ENCODE results near the gene ZIM2. TPM values are rescaled to one million over a fixed set of nuclear protein-coding genes. Genes with fewer than 3 reads are reported as not detected.

ZIM2 gene
- total RNA-seq, 1 donor from 2014 or later, result 0.19 TPM

- TF ChIP-seq CTCF (IDR thresholded peaks at IDR 0.05; ENCODE audit: borderline replicate concordance), result no peak
- no peak overlapping the region for H3K27ac ChIP-seq (replicated peaks)
- no peaks in the 10 kb centered on the region for H3K9me3 ChIP-seq (replicated peaks)
- intact Hi-C loops (cut with micrococcal nuclease), result no loop called here
- H3K4me3 ChIP-seq, result no peak overlapping the region
- H3K4me1 ChIP-seq, result no peaks in the 10 kb centered on the region
- DNase-seq, result no peak
- H3K27me3 ChIP-seq (ENCODE audit: low read depth), result no peaks in the 10 kb centered on the region
- peaks cover 26% of the 10 kb centered on the region for H3K36me3 ChIP-seq
Measured at GRCh38 chr19:56814656-56815055, 25.9 kb downstream of the ZIM2 start.

- no peaks in the 10 kb centered on the region for H3K4me1 ChIP-seq
- H3K4me3 ChIP-seq, result no peak overlapping the region
- H3K36me3 ChIP-seq, result peaks cover 26% of the 10 kb centered on the region
- H3K9me3 ChIP-seq (replicated peaks), result no peaks in the 10 kb centered on the region
- DNase-seq, result no peak
- H3K27ac ChIP-seq (replicated peaks), result no peak overlapping the region
- no peak for TF ChIP-seq CTCF (IDR thresholded peaks at IDR 0.05; ENCODE audit: borderline replicate concordance)
- H3K27me3 ChIP-seq (ENCODE audit: low read depth), result no peaks in the 10 kb centered on the region
- intact Hi-C loops (cut with micrococcal nuclease), result no loop called here
Measured at GRCh38 chr19:56813531-56813930, 27.0 kb downstream of the ZIM2 start.

- DNase-seq, result no peak
- Histone ChIP-seq H3K27me3 (ENCODE audit: low read depth) (no peaks in the 10 kb centered on the region), H3K27ac (replicated peaks) (no peak overlapping the region), H3K9me3 (replicated peaks) (peaks cover 4% of the 10 kb centered on the region), H3K36me3 (peaks cover 6% of the 10 kb centered on the region), H3K4me1 (no peaks in the 10 kb centered on the region), H3K4me3 (no peak overlapping the region)
- intact Hi-C loops (cut with micrococcal nuclease), result no loop called here
- no peak for TF ChIP-seq CTCF (IDR thresholded peaks at IDR 0.05; ENCODE audit: borderline replicate concordance)
Measured at GRCh38 chr19:56811480-56811879, 29.0 kb downstream of the ZIM2 start.

- intact Hi-C loops (cut with micrococcal nuclease), result no loop called here
- no peak for DNase-seq
- Histone ChIP-seq H3K27ac (replicated peaks) (no peak overlapping the region), H3K36me3 (peaks cover 4% of the 10 kb centered on the region), H3K9me3 (replicated peaks) (peaks cover 11% of the 10 kb centered on the region), H3K27me3 (ENCODE audit: low read depth) (no peaks in the 10 kb centered on the region), H3K4me3 (no peak overlapping the region), H3K4me1 (no peaks in the 10 kb centered on the region)
- TF ChIP-seq CTCF (IDR thresholded peaks at IDR 0.05; ENCODE audit: borderline replicate concordance), result no peak
Measured at GRCh38 chr19:56810260-56810659, 30.3 kb downstream of the ZIM2 start.

GRCh38 chr19:56808717-56809392, 31.7 kb downstream of the ZIM2 start:
- Histone ChIP-seq H3K27me3 (ENCODE audit: low read depth) (no peaks in the 10 kb centered on the region), H3K4me1 (no peaks in the 10 kb centered on the region), H3K9me3 (replicated peaks) (peaks cover 11% of the 10 kb centered on the region), H3K4me3 (no peak overlapping the region), H3K27ac (replicated peaks) (no peak overlapping the region), H3K36me3 (no peaks in the 10 kb centered on the region)
- no peak for DNase-seq
- intact Hi-C loops (cut with micrococcal nuclease), result no loop called here
- no peak for TF ChIP-seq CTCF (IDR thresholded peaks at IDR 0.05; ENCODE audit: borderline replicate concordance)

Data from left ventricle myocardium inferior (tissue), 1 donor.